Bone marrow (tissue), 2 donors: ENCODE measurements around the gene SMOC2.
"Not testable (repeated sequence)": the region's sequence is repeated elsewhere in the genome, so short reads cannot be mapped to it uniquely, and the experiment has no call there.

Source experiments
- DNase-seq, 2 donors: peaks; one replicate each; lab custom pipeline; 2025; lab: John Stamatoyannopoulos, UW

Gene SMOC2

DNA sequence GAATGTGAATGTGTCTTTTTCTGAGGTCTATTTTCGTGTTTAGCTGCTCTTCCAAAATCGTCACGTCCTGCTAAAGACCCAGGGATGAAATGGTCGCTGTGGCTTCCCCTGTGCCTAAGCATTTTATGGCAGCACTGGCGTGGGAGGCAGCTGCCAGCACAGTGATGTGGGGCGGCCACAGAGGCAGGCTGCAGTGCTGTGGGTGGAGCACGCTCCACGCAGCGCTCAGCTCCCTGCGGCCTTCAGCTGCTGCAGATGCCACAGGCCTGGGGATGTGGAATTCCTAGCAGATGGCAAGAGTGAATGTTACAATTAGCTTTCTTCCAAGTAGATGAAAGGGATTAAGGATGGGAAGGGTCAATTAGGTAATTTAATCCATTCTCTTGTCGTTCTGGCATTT lies 242.6 kb downstream of the SMOC2 start:
- no peak for DNase-seq

- no peak for DNase-seq
These were observed 243.5 kb downstream of the SMOC2 start for GRCh38 chr6:168684471-168684870.

GRCh38 chr6:168684906-168685305 lies 243.9 kb downstream of the SMOC2 start:
- DNase-seq = no peak

GRCh38 chr6:168686029-168686738 lies 245.2 kb downstream of the SMOC2 start:
- no peak for DNase-seq

GRCh38 chr6:168686831-168687730 lies 246.1 kb downstream of the SMOC2 start:
- DNase-seq = no peak

DNA sequence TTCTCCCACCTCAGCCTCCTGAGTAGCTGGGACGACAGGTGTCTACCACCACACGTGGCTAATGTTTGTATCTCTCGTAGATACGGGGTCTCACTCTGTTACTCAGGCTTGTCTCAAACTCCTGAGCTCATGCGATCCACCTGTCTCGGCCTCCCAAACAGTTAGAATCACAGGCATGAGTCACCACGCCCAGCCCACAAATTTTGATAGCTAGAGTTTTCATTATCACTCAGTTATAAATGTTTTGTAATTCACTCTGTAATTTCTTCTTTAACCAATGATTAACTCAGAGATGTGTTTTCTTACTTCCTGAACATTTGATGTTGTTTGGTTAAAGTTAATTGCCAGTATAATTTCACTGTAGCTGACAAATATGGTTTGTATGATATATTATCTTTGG lies 249.3 kb downstream of the SMOC2 start:
- DNase-seq = no peak

GRCh38 chr6:168691774-168692173 lies 250.8 kb downstream of the SMOC2 start:
- no peak for DNase-seq

DNA sequence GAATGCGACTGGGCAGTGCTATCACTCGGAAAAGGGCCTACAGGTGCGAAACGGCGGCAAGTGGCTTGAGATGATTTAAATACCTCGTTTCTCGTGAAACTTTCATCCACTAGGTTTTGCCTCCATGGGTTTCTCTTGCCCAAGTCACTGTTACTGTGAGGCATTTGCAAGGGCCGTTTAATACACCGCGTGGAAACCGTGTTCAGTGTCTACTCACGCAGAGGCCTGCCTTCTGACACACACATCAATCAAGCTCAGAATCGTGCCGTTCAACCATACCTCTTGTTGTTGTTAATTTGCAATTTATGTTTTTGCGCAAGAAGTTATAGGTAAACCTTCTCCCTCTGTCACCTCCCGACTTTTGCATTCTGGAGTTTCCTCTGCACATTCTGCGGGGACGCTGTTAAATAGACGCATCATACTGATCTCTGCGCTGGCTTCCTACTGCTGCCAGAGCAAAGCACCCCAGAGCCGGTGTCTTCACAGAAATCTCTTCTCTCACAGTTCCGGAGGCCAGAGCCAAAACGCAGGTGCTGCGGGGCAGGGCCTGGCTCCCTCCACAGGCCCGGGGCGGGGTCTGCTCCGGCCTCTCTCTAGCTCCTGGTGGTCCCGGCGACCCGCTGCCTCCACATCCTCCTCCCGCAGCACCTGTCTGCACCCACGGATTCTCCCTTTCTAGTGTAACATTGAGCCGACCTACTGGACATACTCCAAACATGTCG lies 251.4 kb downstream of the SMOC2 start:
- DNase-seq = no peak

GRCh38 chr6:168692915-168693257 lies 251.9 kb downstream of the SMOC2 start:
- not testable (repeated sequence) for DNase-seq

- not testable (repeated sequence) for DNase-seq
These were observed 253.8 kb downstream of the SMOC2 start for GRCh38 chr6:168694797-168695196.

- no peak for DNase-seq
These were observed 254.7 kb downstream of the SMOC2 start for GRCh38 chr6:168695701-168696100.

DNA sequence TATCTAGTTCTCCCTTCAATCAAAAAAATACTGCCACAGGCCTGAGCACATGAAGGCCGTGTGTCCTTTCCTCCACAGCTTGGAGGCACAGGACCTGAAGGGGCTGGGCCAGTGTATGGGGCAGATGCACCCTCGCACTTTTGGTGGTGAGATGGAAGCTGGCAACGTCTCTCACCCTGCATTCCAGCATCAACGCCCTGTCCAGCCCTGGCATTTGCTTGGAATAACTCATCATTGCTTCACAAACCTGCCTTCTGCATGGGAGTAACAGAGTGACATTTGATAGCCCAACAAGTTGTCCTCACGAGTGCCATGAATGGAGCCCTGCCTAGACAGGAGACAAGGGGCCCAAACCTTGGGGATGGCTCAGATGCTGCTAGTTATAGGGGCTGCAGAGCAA lies 257.9 kb downstream of the SMOC2 start:
- no peak for DNase-seq

DNA sequence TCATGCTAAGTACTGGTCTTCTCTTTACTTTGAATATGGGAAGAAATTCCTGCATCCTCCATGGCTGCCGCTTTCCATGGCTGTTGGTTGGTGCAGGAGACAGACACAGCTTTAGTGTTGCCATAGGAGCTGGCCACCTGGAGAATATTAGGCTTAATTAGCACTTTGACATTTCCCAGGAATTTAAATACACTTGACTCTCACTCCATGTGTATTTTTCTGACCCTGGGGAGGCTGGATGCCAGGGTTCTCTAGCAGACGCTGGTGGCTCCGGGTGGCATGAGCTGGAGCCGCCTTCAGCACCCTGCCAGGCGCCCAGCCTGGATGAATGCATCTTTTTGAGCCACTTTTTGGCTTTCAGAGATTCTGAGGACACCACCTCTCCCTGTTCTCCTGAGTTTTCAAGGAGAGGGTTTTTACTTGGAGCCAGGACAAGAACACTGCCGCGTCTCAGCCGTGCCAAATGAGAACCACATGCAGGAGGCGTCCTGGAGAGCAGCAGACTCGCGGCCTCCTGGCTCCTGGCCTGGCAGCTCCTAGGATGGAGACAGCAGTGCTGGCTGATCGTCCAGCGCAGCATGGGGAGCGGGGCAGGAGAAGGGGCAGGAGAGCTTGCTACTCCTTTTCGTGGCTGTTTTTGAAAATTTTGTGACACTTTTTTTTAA lies 258.8 kb downstream of the SMOC2 start:
- DNase-seq = no peak

DNA sequence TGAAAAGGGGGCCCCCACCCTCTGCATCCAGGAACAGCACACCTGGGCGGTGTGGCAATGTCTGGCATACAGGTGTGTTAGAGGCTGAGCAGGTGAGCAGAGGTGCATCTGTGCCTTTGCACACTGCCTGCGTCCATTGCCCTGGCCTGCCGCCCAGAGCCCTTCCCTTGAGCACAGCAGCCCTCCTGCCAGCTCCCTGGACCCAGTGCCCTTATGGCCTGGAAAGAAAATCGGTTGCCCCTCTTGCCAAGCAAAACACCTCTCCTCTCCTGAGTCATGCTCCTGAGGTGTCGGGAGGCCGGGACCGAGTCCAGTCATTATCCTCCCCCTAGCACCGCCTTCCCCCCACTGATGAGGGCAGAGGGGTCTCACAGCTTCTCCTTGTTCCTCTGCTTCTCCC lies 259.9 kb downstream of the SMOC2 start:
- DNase-seq = no peak

- DNase-seq = no peak
These were observed 263.0 kb downstream of the SMOC2 start for GRCh38 chr6:168703990-168704389.

DNA sequence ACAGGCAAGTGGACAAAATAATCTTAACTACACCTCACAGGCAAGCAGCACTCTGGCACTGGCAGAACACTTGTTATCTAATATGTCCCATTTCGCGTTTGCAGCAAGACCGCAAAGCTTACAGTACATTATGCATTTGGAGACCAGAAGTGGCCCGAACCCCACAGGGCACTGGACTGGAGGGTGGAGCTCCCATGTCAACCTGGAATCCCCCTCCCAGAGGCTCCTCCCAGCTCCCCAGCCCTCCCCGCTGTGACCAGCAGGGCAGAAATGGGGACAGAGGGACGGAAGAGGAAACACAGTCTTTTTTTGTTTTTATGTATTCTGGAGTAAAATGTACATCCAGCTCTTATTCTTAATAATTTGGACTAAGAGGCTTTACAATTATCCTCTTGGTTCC lies 263.7 kb downstream of the SMOC2 start:
- no peak for DNase-seq

GRCh38 chr6:168705271-168705670 lies 264.3 kb downstream of the SMOC2 start:
- DNase-seq = not testable (repeated sequence)

DNA sequence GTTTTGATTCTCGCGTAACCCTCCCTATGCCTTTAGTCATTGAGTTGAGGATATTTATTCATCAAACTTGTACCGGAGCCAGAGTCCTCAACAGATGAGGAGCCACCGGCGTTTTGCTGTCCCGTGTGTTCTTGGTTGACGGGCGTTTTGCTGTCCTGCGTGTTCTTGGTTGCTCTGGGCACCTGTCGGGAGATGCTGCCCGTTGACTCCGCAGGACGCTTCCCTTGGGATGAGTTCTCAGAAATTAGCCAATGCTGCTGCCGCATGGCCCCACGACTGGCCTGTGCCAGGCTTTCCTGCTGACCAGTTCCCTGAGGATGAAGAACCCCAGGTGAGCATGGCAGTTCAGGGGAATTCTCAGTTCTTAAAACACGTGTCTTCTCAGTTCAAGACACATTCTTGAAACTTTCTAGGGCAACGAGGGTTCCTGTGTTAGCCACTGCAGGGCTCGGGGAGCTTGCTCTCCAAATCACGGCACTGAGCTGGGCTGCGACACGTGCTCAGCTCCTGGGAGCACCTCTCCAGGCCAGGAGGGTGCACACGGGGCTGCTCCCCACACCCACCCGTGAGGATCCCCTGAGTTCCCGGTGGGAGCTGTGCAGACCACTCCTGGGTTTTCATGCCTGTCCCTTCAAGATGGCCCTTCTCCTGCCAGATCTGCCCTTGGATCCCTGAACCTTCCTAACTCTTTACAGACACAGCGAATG lies 265.6 kb downstream of the SMOC2 start:
- no peak for DNase-seq

- no peak for DNase-seq
These were observed 267.5 kb downstream of the SMOC2 start for GRCh38 chr6:168708526-168708925.

DNA sequence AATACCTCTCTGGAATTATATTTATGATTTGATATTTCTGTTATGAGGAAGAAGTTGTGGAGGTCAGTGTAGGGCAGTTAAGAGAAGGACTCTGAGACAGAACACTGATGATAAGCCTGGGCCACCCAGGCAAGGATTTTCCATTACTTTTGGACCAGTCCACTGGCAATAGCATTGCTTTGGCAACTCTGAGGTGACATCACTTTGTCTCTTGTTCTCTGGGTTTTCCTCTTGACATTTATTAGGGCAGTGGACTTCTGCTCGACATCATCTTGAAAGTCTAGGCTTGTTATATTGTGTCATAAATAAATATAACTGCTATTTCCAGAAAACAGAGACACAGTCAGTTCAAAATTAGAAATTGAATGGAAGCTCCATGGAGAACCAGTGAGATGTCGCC lies 268.0 kb downstream of the SMOC2 start:
- no peak for DNase-seq

GRCh38 chr6:168709390-168709789 lies 268.4 kb downstream of the SMOC2 start:
- DNase-seq = no peak

GRCh38 chr6:168709991-168710390 lies 269.0 kb downstream of the SMOC2 start:
- no peak for DNase-seq
